Muscle layer of duodenum (tissue), 2 donors: ENCODE measurements around the gene TNFSF8.

Experiments
- H3K27ac ChIP-seq: one replicate; pipeline ENCODE4 v1.7.0; 2013; ENCODE audit warnings: mild to moderate bottlenecking, low read length
- H3K27me3 ChIP-seq: one replicate; pipeline ENCODE4 v1.7.0; 2013; ENCODE audit warnings: low read depth, mild to moderate bottlenecking, control low read depth, low read length
- H3K36me3 ChIP-seq, 2 donors: one replicate each; pipeline ENCODE4 v1.7.0; 2013; ENCODE audit warnings: low read length in 2 of 2, control low read depth in 1 of 2, mild to moderate bottlenecking in 1 of 2; ENCODE audit not compliant: insufficient read depth in 2 of 2, control insufficient read depth in 1 of 2
- H3K4me1 ChIP-seq, 2 donors: one replicate each; pipeline ENCODE4 v1.7.0; 2013; ENCODE audit warnings: low read length in 2 of 2, mild to moderate bottlenecking in 2 of 2, control low read depth in 1 of 2, moderate library complexity in 1 of 2; ENCODE audit not compliant: insufficient read depth in 2 of 2, control insufficient read depth in 1 of 2
- H3K4me3 ChIP-seq, 2 donors: one replicate each; pipeline ENCODE4 v1.7.0; 2013; ENCODE audit warnings: low read length in 2 of 2, low read depth in 1 of 2, mild to moderate bottlenecking in 1 of 2
- H3K9me3 ChIP-seq, 2 donors: one replicate each; pipeline ENCODE4 v1.7.0; 2013; ENCODE audit warnings: low read length in 2 of 2, control low read depth in 1 of 2, mild to moderate bottlenecking in 1 of 2; ENCODE audit not compliant: control insufficient read depth in 1 of 2
- donor health status: healthy.

The TNFSF8 gene

DNA sequence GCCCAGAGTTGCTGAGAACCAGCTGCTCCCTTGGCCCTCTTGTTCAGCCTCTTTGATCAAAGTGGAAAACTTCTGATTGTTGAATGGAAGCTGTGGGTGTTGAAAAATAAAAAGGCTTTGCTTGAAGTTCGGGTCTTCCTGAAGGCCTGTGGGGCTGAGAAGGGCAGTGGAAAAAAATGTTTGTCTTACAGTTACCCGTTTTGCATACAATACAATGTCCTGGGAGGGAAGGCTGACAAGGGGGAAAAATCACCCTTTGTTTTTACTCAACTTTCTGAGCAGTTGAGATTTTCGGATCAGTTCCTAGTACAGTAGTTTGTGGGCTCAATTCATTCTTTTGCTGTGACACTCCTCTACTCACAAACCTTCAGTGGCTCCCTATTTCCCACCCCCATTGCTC lies 2.1 kb upstream of the TNFSF8 start:
- Histone ChIP-seq H3K4me3 (no peak overlapping the region), H3K4me1 (no peaks in the 10 kb centered on the region), H3K27ac (no peak overlapping the region), H3K36me3 (no peaks in the 10 kb centered on the region), H3K27me3 (no peaks in the 10 kb centered on the region), H3K9me3 (no peaks in the 10 kb centered on the region)

DNA sequence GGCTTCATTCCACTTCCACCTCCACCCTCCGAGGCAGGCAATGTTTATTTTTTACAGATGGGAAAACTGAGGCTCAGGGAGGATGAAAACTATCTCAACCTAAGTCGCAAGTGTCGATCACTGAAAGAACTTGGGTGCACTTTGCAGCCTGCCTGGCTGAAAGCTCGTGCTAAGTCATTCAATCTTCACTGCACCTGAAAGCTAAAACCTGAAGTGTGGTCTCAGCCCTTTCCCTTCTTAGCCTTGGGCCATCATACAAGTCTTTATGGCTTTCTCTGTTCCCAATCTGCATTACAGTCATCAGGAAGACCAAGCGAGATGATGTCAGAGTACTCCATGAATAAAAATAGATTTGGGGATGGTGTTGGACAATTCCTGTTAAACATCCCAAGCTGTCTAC lies 1.0 kb upstream of the TNFSF8 start:
- H3K27ac ChIP-seq, result no peak overlapping the region
- H3K9me3 ChIP-seq, result no peaks in the 10 kb centered on the region
- no peaks in the 10 kb centered on the region for H3K27me3 ChIP-seq
- H3K4me3 ChIP-seq, result no peak overlapping the region
- no peaks in the 10 kb centered on the region for H3K36me3 ChIP-seq
- H3K4me1 ChIP-seq, result no peaks in the 10 kb centered on the region

DNA sequence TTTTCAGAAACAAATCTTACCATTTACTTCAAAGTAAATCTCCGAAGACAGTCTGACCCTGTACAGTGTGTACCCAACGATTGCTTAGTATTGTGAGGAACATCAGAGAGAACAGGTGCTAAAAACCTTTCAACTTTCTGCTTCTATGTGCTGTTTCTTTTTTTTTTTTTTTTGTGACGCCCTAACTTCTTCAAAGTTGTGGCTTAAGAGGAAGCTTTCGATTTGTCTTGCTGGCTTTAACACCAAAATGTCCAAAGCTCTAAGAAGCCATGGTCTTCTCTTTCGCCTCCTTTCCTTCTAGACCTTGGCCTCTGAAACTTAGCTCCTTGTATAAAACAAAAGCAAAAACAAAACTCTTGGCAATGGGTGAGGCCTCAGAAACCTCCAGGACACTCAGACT lies 1.2 kb downstream of the TNFSF8 start:
- Histone ChIP-seq H3K27ac (peak overlapping the region; percentile 56), H3K27me3 (no peaks in the 10 kb centered on the region), H3K4me1 (no peaks in the 10 kb centered on the region), H3K9me3 (no peaks in the 10 kb centered on the region), H3K36me3 (no peaks in the 10 kb centered on the region), H3K4me3 (peak overlapping the region in 1 of 2 donors; percentile 45)

DNA sequence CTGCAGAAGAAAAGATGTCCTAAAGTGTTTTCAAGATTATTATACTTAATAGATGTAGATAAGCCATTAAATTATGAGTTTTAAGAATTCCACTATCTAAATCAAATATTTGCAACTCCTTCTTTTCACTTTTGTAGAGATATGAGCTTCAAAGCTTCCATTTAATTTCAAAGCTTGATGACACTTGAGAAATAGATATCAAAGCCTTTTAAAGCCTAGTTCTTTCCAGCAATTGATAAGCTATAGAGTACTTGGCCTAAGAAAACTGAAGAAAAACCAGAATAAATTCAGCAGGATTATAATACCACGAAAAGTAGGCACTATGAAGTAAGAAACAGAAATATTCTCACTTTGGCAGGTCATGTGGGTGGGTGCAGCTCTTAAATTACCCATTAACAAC lies 1.7 kb downstream of the TNFSF8 start:
- no peaks in the 10 kb centered on the region for H3K4me1 ChIP-seq
- no peaks in the 10 kb centered on the region for H3K9me3 ChIP-seq
- no peaks in the 10 kb centered on the region for H3K36me3 ChIP-seq
- no peaks in the 10 kb centered on the region for H3K27me3 ChIP-seq
- peak overlapping the region; percentile 56 for H3K27ac ChIP-seq
- peak overlapping the region in 1 of 2 donors; percentile 41 for H3K4me3 ChIP-seq

GRCh38 chr9:114928136-114928535 lies 2.3 kb downstream of the TNFSF8 start:
- H3K27ac ChIP-seq, result peak overlapping the region; percentile 56

GRCh38 chr9:114925672-114926071 lies 4.7 kb downstream of the TNFSF8 start:
- no peaks in the 10 kb centered on the region for H3K4me1 ChIP-seq
- no peak overlapping the region for H3K27ac ChIP-seq
- no peaks in the 10 kb centered on the region for H3K9me3 ChIP-seq
- H3K27me3 ChIP-seq, result no peaks in the 10 kb centered on the region
- H3K4me3 ChIP-seq, result no peak overlapping the region
- H3K36me3 ChIP-seq, result no peaks in the 10 kb centered on the region

More at GRCh38 chr9:114928136-114928535, 2.3 kb downstream of the TNFSF8 start:
- Histone ChIP-seq H3K36me3 (no peaks in the 10 kb centered on the region), H3K4me3 (peak overlapping the region in 1 of 2 donors; percentile 41), H3K4me1 (no peaks in the 10 kb centered on the region), H3K27me3 (no peaks in the 10 kb centered on the region), H3K9me3 (no peaks in the 10 kb centered on the region)

- Histone ChIP-seq H3K27ac (no peak overlapping the region), H3K27me3 (no peaks in the 10 kb centered on the region), H3K4me3 (no peak overlapping the region), H3K36me3 (no peaks in the 10 kb centered on the region), H3K4me1 (no peaks in the 10 kb centered on the region), H3K9me3 (no peaks in the 10 kb centered on the region)
Measured at GRCh38 chr9:114925039-114925438, 5.4 kb downstream of the TNFSF8 start.

DNA sequence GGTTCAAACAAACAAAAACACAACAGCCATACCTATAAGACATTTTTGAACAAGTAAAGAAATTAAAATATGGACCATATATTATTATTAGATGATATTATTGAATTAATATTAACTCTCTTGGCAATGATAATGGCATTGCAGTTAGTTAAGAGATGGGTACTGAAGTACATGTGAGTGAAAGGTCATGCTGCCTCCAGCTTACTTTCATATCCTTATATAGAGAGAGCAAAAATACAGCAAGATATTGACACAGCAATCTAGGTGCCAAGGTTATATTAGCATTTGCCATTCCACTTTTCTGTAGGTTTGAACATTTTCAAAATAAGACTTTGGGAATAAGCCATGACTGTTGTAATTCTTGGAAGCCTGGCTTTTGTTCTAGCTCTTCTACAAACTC lies 6.1 kb downstream of the TNFSF8 start:
- H3K9me3 ChIP-seq, result no peaks in the 10 kb centered on the region
- H3K27me3 ChIP-seq, result no peaks in the 10 kb centered on the region
- H3K36me3 ChIP-seq, result no peaks in the 10 kb centered on the region
- H3K4me1 ChIP-seq, result no peaks in the 10 kb centered on the region
- H3K27ac ChIP-seq, result no peak overlapping the region
- no peak overlapping the region for H3K4me3 ChIP-seq

GRCh38 chr9:114923918-114924317 lies 6.5 kb downstream of the TNFSF8 start:
- Histone ChIP-seq H3K4me1 (no peaks in the 10 kb centered on the region), H3K36me3 (no peaks in the 10 kb centered on the region), H3K4me3 (no peak overlapping the region), H3K27me3 (no peaks in the 10 kb centered on the region), H3K27ac (no peak overlapping the region), H3K9me3 (no peaks in the 10 kb centered on the region)

DNA sequence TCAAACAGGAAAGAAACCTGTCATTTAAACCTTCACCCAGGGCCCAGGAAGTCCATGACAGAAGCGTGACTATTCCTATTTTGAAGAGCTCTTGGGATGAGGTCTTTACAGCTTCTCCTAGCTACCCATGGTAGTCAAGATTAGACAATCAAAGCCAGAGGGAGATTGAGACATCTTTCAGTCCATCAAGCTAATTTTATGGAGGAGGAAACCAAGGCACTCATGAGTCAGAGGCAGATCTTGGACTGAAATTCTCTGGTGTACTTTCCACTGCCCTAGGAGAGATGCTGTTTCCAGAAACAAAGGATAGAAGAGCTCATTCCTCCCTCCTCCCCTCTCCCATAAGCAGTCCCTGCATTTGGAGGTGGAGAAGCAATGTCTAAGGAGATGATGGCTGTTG lies 9.2 kb downstream of the TNFSF8 start:
- H3K27me3 ChIP-seq, result no peaks in the 10 kb centered on the region
- no peaks in the 10 kb centered on the region for H3K36me3 ChIP-seq
- H3K27ac ChIP-seq, result no peak overlapping the region
- H3K4me1 ChIP-seq, result no peaks in the 10 kb centered on the region
- no peak overlapping the region for H3K4me3 ChIP-seq
- no peaks in the 10 kb centered on the region for H3K9me3 ChIP-seq

DNA sequence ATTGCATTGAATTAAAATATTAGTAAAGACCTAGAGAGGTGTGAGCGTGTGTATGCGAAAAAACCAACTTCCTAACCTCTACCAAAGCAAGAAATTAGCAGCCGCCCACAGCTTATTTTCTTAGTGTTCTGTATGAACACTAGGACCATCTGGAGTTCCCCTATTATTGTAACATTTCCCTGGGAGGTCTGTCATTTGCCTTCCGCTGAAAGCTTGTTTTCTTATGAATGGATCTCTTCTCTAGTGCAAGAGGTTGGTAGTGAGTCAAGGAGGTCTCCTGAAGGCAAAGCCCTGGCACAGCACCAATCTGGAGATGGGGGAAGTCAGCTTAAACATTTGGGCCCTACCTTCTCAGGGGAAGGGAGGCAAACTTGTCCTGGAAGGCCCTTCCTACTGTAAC lies 10.8 kb downstream of the TNFSF8 start:
- Histone ChIP-seq H3K4me1 (no peaks in the 10 kb centered on the region), H3K9me3 (no peaks in the 10 kb centered on the region)

GRCh38 chr9:114916481-114916880 lies 13.9 kb downstream of the TNFSF8 start:
- Histone ChIP-seq H3K27me3 (no peaks in the 10 kb centered on the region), H3K27ac (no peak overlapping the region), H3K36me3 (no peaks in the 10 kb centered on the region), H3K9me3 (no peaks in the 10 kb centered on the region), H3K4me1 (no peaks in the 10 kb centered on the region), H3K4me3 (no peak overlapping the region)

More for the DNA sequence above, 10.8 kb downstream of the TNFSF8 start:
- Histone ChIP-seq H3K36me3 (no peaks in the 10 kb centered on the region), H3K27me3 (no peaks in the 10 kb centered on the region), H3K4me3 (no peak overlapping the region), H3K27ac (no peak overlapping the region)
